HG03558 (cell line): ENCODE measurements around the gene HORMAD2.
"Not testable (repeated sequence)": the region's sequence is repeated elsewhere in the genome, so short reads cannot be mapped to it uniquely, and the experiment has no call there.

Source experiments
- ATAC-seq: cut with Tn5 transposase; IDR thresholded peaks from one replicate; pipeline ENCODE4 v1.9.1; 2021; ENCODE audit warnings: moderate number of reproducible peaks; ENCODE audit not compliant: unreplicated experiment; ENCODE audit errors: extremely low read depth

The HORMAD2 gene

GRCh38 chr22:30205281-30206115 lies 125.2 kb downstream of the HORMAD2 start:
- ATAC-seq = no peak

DNA sequence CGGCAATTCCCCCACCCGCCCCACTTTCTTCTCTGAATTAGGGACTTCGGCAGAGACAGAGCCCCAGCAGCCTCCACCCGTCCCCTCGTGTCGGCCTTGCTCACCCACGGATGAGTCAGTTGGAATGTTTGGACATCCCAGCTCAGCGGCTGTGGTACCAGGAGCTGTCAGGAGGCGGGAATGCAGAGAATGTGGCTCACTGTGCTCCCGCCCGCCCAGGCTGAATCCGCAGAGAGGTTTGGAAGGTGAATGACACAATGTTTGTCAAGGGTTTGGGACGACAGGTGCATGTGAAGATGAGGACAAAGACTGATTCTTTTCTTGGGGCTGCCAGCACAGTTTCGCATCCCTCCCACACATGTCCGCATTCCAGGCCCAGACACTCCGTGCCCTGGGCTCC lies 126.7 kb downstream of the HORMAD2 start:
- ATAC-seq = no peak

GRCh38 chr22:30208631-30209603 lies 128.7 kb downstream of the HORMAD2 start:
- ATAC-seq = no peak

- no peak for ATAC-seq
Observed at GRCh38 chr22:30209642-30210041, 129.4 kb downstream of the HORMAD2 start.

- ATAC-seq = no peak
Observed at GRCh38 chr22:30210235-30210909, 130.1 kb downstream of the HORMAD2 start.

DNA sequence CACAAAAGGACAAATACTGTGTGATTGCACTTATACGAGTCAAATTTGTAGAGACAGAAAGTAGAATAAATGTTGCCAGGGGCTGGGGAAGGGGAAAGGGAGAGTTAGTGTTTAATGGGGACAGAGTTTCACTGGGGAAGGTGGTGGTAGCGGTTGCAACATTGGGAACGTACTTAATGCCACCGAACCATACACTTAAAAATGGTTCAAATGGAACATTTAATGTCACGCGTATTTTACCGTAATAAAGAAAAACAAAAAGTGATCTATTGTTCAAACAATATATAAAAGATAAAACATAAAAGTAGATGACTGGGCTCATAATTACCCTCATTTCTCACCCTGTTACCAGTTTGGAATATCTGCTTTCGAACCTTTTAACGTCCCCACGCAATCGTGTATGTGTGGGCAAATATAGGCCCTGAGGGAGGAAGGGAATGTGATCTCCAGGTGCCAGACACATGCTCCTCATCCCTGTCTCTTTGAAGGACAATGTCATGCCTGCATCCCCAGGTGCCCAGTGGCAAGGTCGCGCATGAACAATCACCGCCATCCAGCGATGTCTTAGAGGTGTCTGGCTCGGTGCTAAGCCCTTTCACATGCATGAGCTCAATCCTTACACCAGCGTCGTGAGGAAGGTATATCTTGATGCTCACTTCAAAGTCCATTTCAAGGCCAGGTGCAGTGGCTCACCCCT lies 131.0 kb downstream of the HORMAD2 start:
- ATAC-seq = no peak

DNA sequence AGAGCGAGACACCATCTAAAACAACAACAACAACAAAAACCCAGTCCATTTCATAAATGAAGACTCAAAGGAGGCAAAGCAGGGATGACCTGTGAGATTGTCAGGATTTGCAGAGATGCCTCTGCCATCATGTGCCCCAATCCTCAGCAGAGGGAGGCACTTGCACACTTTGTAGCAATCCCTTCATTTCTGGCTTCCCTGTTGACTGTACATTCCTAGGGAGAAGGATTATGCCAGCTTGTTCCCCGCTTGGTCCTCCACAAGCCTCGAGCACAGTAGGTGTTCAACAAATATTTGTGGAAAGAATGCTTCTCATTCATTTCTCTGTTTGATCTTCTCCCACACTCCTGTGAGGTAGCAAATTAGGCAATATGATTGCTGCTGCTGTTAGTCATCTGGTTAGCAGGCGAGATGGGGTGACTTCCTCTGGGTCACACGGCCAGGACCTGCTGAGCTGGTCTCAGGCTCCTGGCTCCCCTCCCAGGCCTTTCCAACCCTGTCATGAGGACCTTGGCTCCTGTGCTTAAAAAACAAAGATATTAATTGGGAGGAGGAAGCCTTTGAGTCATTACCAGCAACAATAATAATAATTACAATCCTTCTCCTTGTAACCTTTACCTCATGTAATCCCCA lies 132.2 kb downstream of the HORMAD2 start:
- no peak for ATAC-seq

GRCh38 chr22:30212996-30213441 lies 132.8 kb downstream of the HORMAD2 start:
- ATAC-seq = no peak

DNA sequence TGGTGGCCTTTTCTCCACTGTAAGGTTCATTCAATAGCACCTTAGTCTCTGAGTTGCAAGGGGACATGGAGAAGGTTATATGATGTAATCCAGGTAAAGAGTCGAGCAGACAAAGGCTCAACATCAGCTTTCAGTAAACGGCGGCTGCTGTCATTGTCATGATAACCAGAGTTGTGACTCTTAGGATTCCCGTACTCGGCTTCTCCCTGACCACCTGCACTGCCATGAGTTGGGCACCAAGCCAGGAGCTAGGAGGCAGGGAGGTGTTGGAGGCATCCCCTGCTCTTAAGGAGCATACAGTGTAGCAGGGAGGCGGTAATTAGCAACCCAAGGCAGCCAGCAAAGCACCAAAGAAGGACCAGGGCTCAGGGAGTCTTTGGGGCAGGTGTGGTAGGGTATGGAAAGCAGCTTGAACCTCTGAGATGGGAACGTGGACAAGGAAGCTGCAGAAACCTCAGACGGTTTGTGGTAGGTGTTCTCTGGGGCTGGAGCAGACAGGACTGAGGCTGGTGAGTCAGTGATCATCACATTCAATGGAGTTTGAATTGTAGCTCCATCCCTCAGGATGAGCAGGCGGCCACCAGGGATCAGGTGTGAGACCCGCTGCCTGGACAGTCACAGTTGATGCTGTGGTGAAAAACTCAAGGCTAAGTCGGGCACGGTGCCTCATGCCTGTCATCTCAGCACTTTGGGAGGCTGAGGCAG lies 134.6 kb downstream of the HORMAD2 start:
- no peak for ATAC-seq

GRCh38 chr22:30216272-30216671 lies 136.0 kb downstream of the HORMAD2 start:
- ATAC-seq = not testable (repeated sequence)

DNA sequence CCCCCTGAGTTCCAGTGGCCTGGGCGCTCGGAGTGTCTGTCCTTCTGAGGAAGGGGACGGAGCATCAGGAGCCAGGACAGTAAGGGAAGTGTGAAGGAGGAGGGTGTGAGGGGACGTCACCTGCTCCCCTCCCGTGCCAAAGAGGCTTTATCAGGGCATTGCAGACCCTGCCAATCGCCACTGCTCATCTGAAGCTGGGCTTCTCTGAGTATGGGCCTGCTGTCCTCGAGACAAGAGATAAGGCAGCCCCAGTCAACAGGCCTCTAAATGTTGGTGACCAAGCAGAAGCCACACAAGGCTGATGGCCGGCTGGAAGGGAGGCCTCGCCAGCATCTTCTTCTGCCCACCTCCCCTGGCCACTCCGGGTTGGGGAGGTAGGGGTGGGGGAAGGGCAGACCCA lies 136.4 kb downstream of the HORMAD2 start:
- ATAC-seq = no peak

GRCh38 chr22:30217698-30218560 lies 137.7 kb downstream of the HORMAD2 start:
- no peak for ATAC-seq

DNA sequence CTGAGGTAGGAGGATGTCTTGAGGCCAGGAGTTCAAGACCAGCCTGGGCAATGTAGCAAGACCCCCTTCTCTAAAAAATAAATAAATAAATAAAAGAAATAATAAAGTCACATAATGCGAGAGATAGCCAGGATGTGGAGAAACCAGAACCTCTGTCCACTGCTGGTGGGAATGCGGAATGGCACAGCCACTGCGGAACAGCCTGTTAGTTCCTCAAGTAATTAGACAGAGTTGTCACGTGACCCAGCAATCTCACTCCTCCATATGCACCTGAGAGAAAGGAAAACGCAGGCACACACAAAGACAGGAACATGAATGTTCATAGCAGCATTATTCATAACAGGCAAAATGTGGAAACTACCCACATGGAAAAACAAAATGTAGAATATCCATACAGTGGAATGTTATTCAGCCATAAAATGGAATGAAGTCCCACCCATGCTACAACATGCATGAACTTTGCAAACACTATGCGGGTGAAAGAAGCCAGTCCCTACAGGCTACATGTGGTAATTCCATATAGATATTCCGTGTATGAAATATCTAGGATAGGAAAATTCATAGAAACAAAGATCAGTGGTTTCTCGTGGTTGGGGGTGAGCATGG lies 138.9 kb downstream of the HORMAD2 start:
- no peak for ATAC-seq

DNA sequence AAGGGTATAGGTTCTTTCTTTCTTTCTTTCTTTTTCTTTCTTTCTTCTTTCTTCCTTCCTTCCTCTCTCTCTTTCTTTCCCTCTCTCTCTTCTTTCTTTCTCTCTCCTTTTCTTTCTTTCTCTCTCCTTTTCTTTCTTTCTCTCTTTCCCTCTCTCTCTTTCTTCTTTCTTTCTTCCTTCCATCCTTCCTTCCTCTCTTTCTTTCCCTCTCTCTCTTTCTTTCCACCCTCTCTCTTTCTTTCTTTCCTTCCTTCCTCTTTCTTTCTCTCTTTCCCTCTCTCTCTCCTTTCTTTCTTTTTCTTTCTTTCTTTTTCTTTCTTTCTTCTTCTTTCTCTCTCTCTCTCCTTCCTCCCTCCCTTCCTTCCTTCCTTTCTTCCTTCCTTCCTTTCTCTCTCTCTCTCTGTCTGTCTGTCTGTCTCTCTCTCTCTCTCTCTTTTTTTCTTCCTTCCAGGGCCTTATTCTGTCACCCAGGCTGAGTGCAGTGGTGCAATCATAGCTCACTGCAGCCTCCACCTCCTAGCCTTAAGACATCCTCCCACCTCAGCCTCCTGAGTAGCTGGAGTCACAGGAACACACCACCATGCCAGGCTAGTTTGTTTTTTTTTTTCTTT lies 139.5 kb downstream of the HORMAD2 start:
- ATAC-seq = no peak

DNA sequence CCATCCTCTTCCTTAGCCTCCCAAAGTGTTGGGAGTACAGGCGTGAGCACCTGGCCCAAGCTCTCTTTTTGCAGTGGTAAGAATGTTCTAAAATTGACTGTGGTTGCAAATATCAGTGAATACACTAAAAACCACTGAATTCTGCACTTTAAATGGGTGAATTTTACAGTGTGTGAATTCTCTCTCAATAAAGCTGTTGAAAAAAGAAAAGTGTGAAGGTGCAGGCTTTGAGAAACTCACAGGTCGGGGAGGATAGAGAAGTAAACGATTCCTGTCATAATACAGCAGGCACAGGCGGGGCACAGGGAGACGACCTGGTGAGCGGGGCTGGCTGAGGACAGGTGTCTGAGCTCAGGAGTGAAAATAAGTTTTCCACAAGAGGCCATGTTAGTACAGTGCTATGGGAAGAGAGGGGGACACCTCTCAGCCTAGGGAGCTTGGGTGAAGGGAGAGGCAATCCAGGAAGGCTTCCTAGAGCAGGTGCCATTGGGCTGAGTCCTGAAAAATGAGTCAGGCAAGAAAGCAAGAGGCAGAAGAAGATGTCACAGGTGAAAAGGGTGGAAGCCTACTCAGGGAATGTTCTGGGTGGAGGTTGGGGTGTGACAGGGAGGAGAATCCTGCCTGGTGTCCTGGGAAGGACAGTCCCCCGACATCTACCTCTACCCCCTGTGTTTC lies 140.2 kb downstream of the HORMAD2 start:
- no peak for ATAC-seq

- ATAC-seq = no peak
Observed at GRCh38 chr22:30221121-30221992, 141.1 kb downstream of the HORMAD2 start.
